GM12872 (cell line): ENCODE results near the gene RALGDS.
"Not testable (repeated sequence)": the region's sequence is repeated elsewhere in the genome, so short reads cannot be mapped to it uniquely, and the experiment has no call there.

Experiments used
- CTCF ChIP-seq: IDR thresholded peaks from 3 replicates; pipeline ENCODE4 v1.5.1; 2011; ENCODE audit warnings: low read depth, mild to moderate bottlenecking, low read length, moderate library complexity; ENCODE audit not compliant: insufficient read depth

Gene RALGDS

GRCh38 chr9:133064241-133065069 is 56.6 kb downstream of the RALGDS start:
- no peak for TF ChIP-seq CTCF

GRCh38 chr9:133063500-133064231 is 57.4 kb downstream of the RALGDS start:
- no peak for TF ChIP-seq CTCF

- TF ChIP-seq CTCF, result no peak
Observed at GRCh38 chr9:133063159-133063499, 57.9 kb downstream of the RALGDS start.

- not testable (repeated sequence) for TF ChIP-seq CTCF
Observed at GRCh38 chr9:133061764-133062145, 59.3 kb downstream of the RALGDS start, which contains the start of gene CEL. Gene CEL (plus strand): TSS chr9:133061981. CDS start chr9:133062003, 22 bp downstream.

- TF ChIP-seq CTCF, result no peak
Observed at GRCh38 chr9:133060417-133060841, 60.6 kb downstream of the RALGDS start.

- no peak for TF ChIP-seq CTCF
Observed at GRCh38 chr9:133059623-133060022, 61.4 kb downstream of the RALGDS start.

GRCh38 chr9:133058550-133059320 is 62.3 kb downstream of the RALGDS start:
- no peak for TF ChIP-seq CTCF
